NCI-H345 treated with DMSO at 0.1 percent for 48 hours (cell line): ENCODE data around the gene RETREG2.

ENCODE experiments used
- DNase-seq: peaks from one replicate; lab custom pipeline; 2025; ENCODE audit not compliant: unreplicated experiment; lab: John Stamatoyannopoulos, UW

RETREG2 gene

GRCh38 chr2:219177552-219178376 is at the start of gene RETREG2:
TSS of gene RETREG2 (plus strand) at chr2:219178275. CDS start at chr2:219178353, 78 bp downstream.
- peak; percentile 78 for DNase-seq

- DNase-seq: no peak
Measured at GRCh38 chr2:219128396-219128795, 49.7 kb upstream of the RETREG2 start.

GRCh38 chr2:219129589-219129988 is 48.5 kb upstream of the RETREG2 start:
- no peak for DNase-seq

GRCh38 chr2:219131327-219131726 is 46.7 kb upstream of the RETREG2 start:
- DNase-seq: no peak

- DNase-seq: no peak
Measured at GRCh38 chr2:219131744-219132143, 46.3 kb upstream of the RETREG2 start.

GRCh38 chr2:219133976-219134375 is 44.1 kb upstream of the RETREG2 start:
- no peak for DNase-seq

GRCh38 chr2:219140722-219141121 is 37.4 kb upstream of the RETREG2 start:
- DNase-seq: no peak

GRCh38 chr2:219142329-219142728 is 35.7 kb upstream of the RETREG2 start:
- DNase-seq: no peak

- no peak for DNase-seq
Measured at GRCh38 chr2:219149667-219150066, 28.4 kb upstream of the RETREG2 start.

GRCh38 chr2:219155054-219155644 is 22.9 kb upstream of the RETREG2 start:
- DNase-seq: peak; percentile 71

GRCh38 chr2:219157396-219157795 is 20.7 kb upstream of the RETREG2 start:
- no peak for DNase-seq

- DNase-seq: no peak
Measured at GRCh38 chr2:219158025-219158424, 20.1 kb upstream of the RETREG2 start.

- DNase-seq: no peak
Measured at GRCh38 chr2:219158586-219158985, 19.5 kb upstream of the RETREG2 start.

- DNase-seq: no peak
Measured at GRCh38 chr2:219159771-219160185, 18.3 kb upstream of the RETREG2 start.

GRCh38 chr2:219160186-219161017 is 17.7 kb upstream of the RETREG2 start, which contains the start of gene NHEJ1:
TSS of gene NHEJ1 (minus strand) at chr2:219160815. CDS start at chr2:219158362, 2,453 bp downstream.
- peak; percentile 83 for DNase-seq

- DNase-seq: no peak
Measured at GRCh38 chr2:219161097-219161496, 17.0 kb upstream of the RETREG2 start.

GRCh38 chr2:219163156-219163555 is 14.9 kb upstream of the RETREG2 start:
- no peak for DNase-seq

GRCh38 chr2:219165058-219165911 is 12.8 kb upstream of the RETREG2 start:
- DNase-seq: no peak

- no peak for DNase-seq
Measured at GRCh38 chr2:219167997-219168396, 10.1 kb upstream of the RETREG2 start.

- DNase-seq: no peak
Measured at GRCh38 chr2:219168526-219168925, 9.5 kb upstream of the RETREG2 start.

- no peak for DNase-seq
Measured at GRCh38 chr2:219168932-219169331, 9.1 kb upstream of the RETREG2 start.
